K562 (cell line): ENCODE measurements around the gene PLPPR1. TPM values are rescaled to one million over a fixed set of nuclear protein-coding genes. Genes with fewer than 3 reads are reported as not detected.

Experiments used
- ATAC-seq: fragments of 200-7000 bp; cut with Tn5 transposase; 3 replicates; pipeline ENCODE4 v1.9.1; 2020; ENCODE audit warnings: moderate library complexity
- BruUV-seq: library from RNA; stranded (reverse); fragments of 400-500 nt; replicated peaks from 2 replicates; lab custom pipeline; 2021; lab: Mats Ljungman, UMichigan
- CTCF ChIA-PET: fragments of 300-600 bp; formaldehyde crosslinking; extraction: SDS; loops from one replicate; lab custom pipeline; 2021; ENCODE audit warnings: low intra/inter-chr PET ratio; lab: Yijun Ruan, JAX
- POLR2A ChIA-PET: fragments of 300-600, 350-650 bp; sonication (Branson Sonifier 250); formaldehyde crosslinking; extraction: SDS; loops from one replicate; lab custom pipeline; 2021; ENCODE audit warnings: antibody characterized with exemption, inconsistent platforms; lab: Yijun Ruan, JAX
- DNase-seq, 4 experiments: peaks; one replicate each; pipeline versions ENCODE4 v3.0.0 to v3.0.0-alpha.2; 2011 to 2018; ENCODE audit warnings: low spot score in 3 of 4, mixed read lengths in 3 of 4; ENCODE audit errors: extremely low read depth in 1 of 4
- FAIRE-seq: peaks from 2 replicates; lab custom pipeline; 2011; peaks lifted over from hg19 to GRCh38; lab: Jason Lieb, UNC
- H2AFZ ChIP-seq: 2 replicates; pipeline ENCODE4 v1.6.0; 2011; ENCODE audit warnings: low read depth, low read length, control low read depth, inconsistent platforms
- H3K27ac ChIP-seq: fragments of 200-600 bp; 3 replicates; pipeline ENCODE4 v1.8.0; 2011; ENCODE audit warnings: low read depth, mild to moderate bottlenecking, control low read depth, inconsistent platforms, low read length, moderate library complexity, mixed read lengths; ENCODE audit errors: extremely low read depth
- H3K27me3 ChIP-seq, 2 experiments: fragments of 300-600 bp in 1 of 2; 2 replicates in 1 of 2; 3 replicates in 1 of 2; pipeline versions ENCODE4 v1.6.0 to v1.8.0; 2011; ENCODE audit warnings: inconsistent platforms in 2 of 2, low read length in 2 of 2, mild to moderate bottlenecking in 1 of 2, mixed read lengths in 1 of 2, moderate library complexity in 1 of 2; ENCODE audit not compliant: control insufficient read depth in 2 of 2, insufficient read depth in 2 of 2
- H3K36me3 ChIP-seq: fragments of 300-600 bp; 3 replicates; pipeline ENCODE4 v1.8.0; 2011; ENCODE audit warnings: mild to moderate bottlenecking, low read length, inconsistent platforms; ENCODE audit not compliant: control insufficient read depth, insufficient read depth
- H3K4me1 ChIP-seq, 2 experiments: fragments of 200-600 bp in 1 of 2; replicated peaks in 1 of 2; 2 replicates in 1 of 2; 3 replicates in 1 of 2; pipeline versions ENCODE4 v1.5.1 to v1.8.0; 2011; ENCODE audit warnings: inconsistent platforms in 2 of 2, low read length in 2 of 2, mild to moderate bottlenecking in 1 of 2, mixed read lengths in 1 of 2, moderate library complexity in 1 of 2; ENCODE audit not compliant: control insufficient read depth in 2 of 2, insufficient read depth in 2 of 2
- H3K4me2 ChIP-seq: 2 replicates; pipeline ENCODE4 v1.6.1; 2011; ENCODE audit warnings: low read length, control low read depth, inconsistent platforms, mixed read lengths; ENCODE audit not compliant: insufficient read depth
- H3K4me3 ChIP-seq: fragments of 200-600 bp; sonication (generic), shearing (Covaris generic); 2 replicates; pipeline ENCODE4 v1.5.1; 2016; ENCODE audit warnings: control low read depth, inconsistent platforms
- H3K79me2 ChIP-seq: fragments of 200-600 bp; 3 replicates; pipeline ENCODE4 v1.8.0; 2011; ENCODE audit warnings: low read length, inconsistent platforms; ENCODE audit not compliant: control insufficient read depth, insufficient read depth
- H3K9ac ChIP-seq, 2 experiments: 2 replicates each; pipeline versions ENCODE4 v1.6.0 to v1.6.1; 2011; ENCODE audit warnings: low read depth in 2 of 2, low read length in 2 of 2, control low read depth in 1 of 2, inconsistent platforms in 1 of 2, mild to moderate bottlenecking in 1 of 2, mixed read lengths in 1 of 2; ENCODE audit not compliant: insufficient read depth in 1 of 2
- H3K9me1 ChIP-seq: one replicate; pipeline ENCODE4 v1.6.0; 2011; ENCODE audit warnings: inconsistent platforms, mild to moderate bottlenecking, low read length, moderate library complexity; ENCODE audit not compliant: control insufficient read depth, insufficient read depth
- H3K9me3 ChIP-seq: replicated peaks from 2 replicates; pipeline ENCODE4 v1.5.1; 2011; ENCODE audit warnings: low read depth, low read length, inconsistent platforms; ENCODE audit not compliant: control insufficient read depth, insufficient read depth
- H4K20me1 ChIP-seq: replicated peaks from 2 replicates; pipeline ENCODE4 v1.6.1; 2011; ENCODE audit warnings: low read length, inconsistent platforms, mixed read lengths; ENCODE audit not compliant: control insufficient read depth, insufficient read depth
- BRD4 ChIP-seq: fragments of 200-600 bp; sonication (generic); IDR thresholded peaks from 2 replicates; pipeline ENCODE4 v1.6.1; 2017; ENCODE audit warnings: inconsistent platforms
- CBX3 ChIP-seq, 2 experiments: IDR thresholded peaks; 1 replicate in 1 of 2; 2 replicates in 1 of 2; pipeline ENCODE4 v1.6.1; 2012; ENCODE audit warnings: inconsistent platforms in 2 of 2, low read length in 2 of 2, borderline replicate concordance in 1 of 2, control low read depth in 1 of 2
- CXXC5 ChIP-seq: fragments of 250-450 bp; sonication (Bioruptor Pico); IDR thresholded peaks from 2 replicates; pipeline ENCODE4 v1.8.0; 2022; ENCODE audit warnings: inconsistent platforms, mild to moderate bottlenecking, moderate library complexity
- DPF2 ChIP-seq: fragments of 450-650 bp; IDR thresholded peaks from 2 replicates; pipeline ENCODE4 v1.6.1; 2016
- FOXA1 ChIP-seq: fragments of 450-650 bp; IDR thresholded peaks from 2 replicates; pipeline ENCODE4 v1.6.1; 2016; ENCODE audit warnings: mild to moderate bottlenecking, borderline replicate concordance
- FOXM1 ChIP-seq, 2 experiments: fragments of 450-650 bp in 1 of 2; sonication (generic) in 1 of 2; formaldehyde crosslinking in 1 of 2; IDR thresholded peaks; 2 replicates each; pipeline versions ENCODE4 v1.6.1 to v1.9.0; 2017 to 2022; ENCODE audit warnings: low read depth in 2 of 2, mild to moderate bottlenecking in 2 of 2, missing genetic modification reagents in 1 of 2, moderate library complexity in 1 of 2
- GATA2 ChIP-seq: sonication (generic); formaldehyde crosslinking; IDR thresholded peaks from 2 replicates; pipeline ENCODE4 v1.4.0; 2020; ENCODE audit warnings: mild to moderate bottlenecking, missing genetic modification reagents
- HDAC8 ChIP-seq: fragments of 450-650 bp; IDR thresholded peaks from 2 replicates; pipeline ENCODE4 v1.6.1; 2016; ENCODE audit warnings: mild to moderate bottlenecking, missing genetic modification characterization, moderate library complexity, missing compliant biosample characterization
- L3MBTL2 ChIP-seq: fragments of 450-650 bp; IDR thresholded peaks from 2 replicates; pipeline ENCODE4 v1.6.1; 2016; ENCODE audit warnings: mild to moderate bottlenecking, moderate library complexity
- NUFIP1 ChIP-seq: fragments of 450-650 bp; IDR thresholded peaks from 2 replicates; pipeline ENCODE4 v1.6.1; 2018; ENCODE audit not compliant: partially characterized antibody
- PHB2 ChIP-seq: fragments of 450-650 bp; IDR thresholded peaks from 2 replicates; pipeline ENCODE4 v1.6.1; 2017; ENCODE audit warnings: low read depth
- SIX5 ChIP-seq, 2 experiments: IDR thresholded peaks; 2 replicates each; pipeline ENCODE4 v1.6.1; 2011; ENCODE audit warnings: low read length in 2 of 2, borderline replicate concordance in 1 of 2, low read depth in 1 of 2, mild to moderate bottlenecking in 1 of 2, moderate library complexity in 1 of 2; ENCODE audit not compliant: insufficient read depth in 1 of 2
- ZBED1 ChIP-seq: IDR thresholded peaks from 2 replicates; pipeline ENCODE4 v1.6.1; 2014
- ZFPM2 ChIP-seq: fragments of 250-450 bp; sonication (Bioruptor Pico); IDR thresholded peaks from 2 replicates; pipeline ENCODE4 v1.5.1; 2022; ENCODE audit warnings: mild to moderate bottlenecking
- ZNF695 ChIP-seq: fragments of 450-650 bp; formaldehyde crosslinking; IDR thresholded peaks from 2 replicates; pipeline ENCODE4 v1.4.0; 2020; ENCODE audit warnings: mild to moderate bottlenecking, moderate library complexity
- ZNF766 ChIP-seq: fragments of 200-800 bp; sonication (Bioruptor generic); conservative IDR thresholded peaks from 2 replicates; pipeline ENCODE4 v1.6.1; 2016; ENCODE audit warnings: missing genetic modification characterization, missing compliant biosample characterization
- WGBS: fragments of 100-300 bp; shearing (Covaris generic); methylation state at CpG from one replicate; pipeline ENCODE4 v1.1.6; 2016; ENCODE audit warnings: low coverage, mixed read lengths; ENCODE audit not compliant: insufficient coverage; ENCODE audit errors: missing lambda C conversion rate; 5-methylcytosine and 5-hydroxymethylcytosine counted together
- in situ Hi-C: fragments of 300-500 bp; cut with MboI; formaldehyde crosslinking; loops from 4 replicates; pipeline ENCODE4 v1.15.0; 2018; ENCODE audit warnings: inconsistent platforms, mixed read lengths
- intact Hi-C: fragments of 100-400 bp; cut with micrococcal nuclease; formaldehyde crosslinking; loops from 2 replicates; pipeline ENCODE4 v1.14.2; 2022
- polyA plus RNA-seq, 8 experiments: library from polyadenylated mRNA; depleted of rRNA in 4 of 8; stranded (reverse) in 5 of 8; unstranded in 3 of 8; fragments of >200 nt; fragmentation: Nextera tagmentation in 2 of 8; fragmentation: Illumina TruSeq in 1 of 8; extraction: Ambion mirVana in 2 of 8; extraction: Trizol in 1 of 8; gene quantifications; 2 replicates each; pipeline versions ENCODE4 v1.2.1 to v1.2.3, GENCODE V29; 2011 to 2014; ENCODE audit warnings: inconsistent platforms in 1 of 8, missing spikeins in 1 of 8
- total RNA-seq, 7 experiments: library from RNA; depleted of rRNA in 6 of 7; stranded (reverse); fragments of >200 nt in 6 of 7; fragmentation: Illumina TruSeq in 2 of 7; extraction: Trizol in 2 of 7; gene quantifications; 2 replicates each; pipeline versions ENCODE4 v1.2.1 to v1.2.3, GENCODE V29; 2011 to 2021; ENCODE audit warnings: low replicate concordance in 1 of 7
- TF ChIP-seq, protein P1 (sequence below): fragments of 450-650 bp; IDR thresholded peaks from 2 replicates; pipeline ENCODE4 v1.6.1; 2016; ENCODE audit warnings: mild to moderate bottlenecking
- TF ChIP-seq, protein P2 (sequence below): fragments of 450-650 bp; formaldehyde crosslinking; IDR thresholded peaks from 2 replicates; pipeline ENCODE4 v1.4.0; 2020; ENCODE audit warnings: mild to moderate bottlenecking, moderate library complexity

PLPPR1 gene
- total and polyA plus RNA-seq, 9 of the 15 experiments (the other 6 are each of a cell fraction or from before 2014, with no cell fraction given), result not detected

DNA sequence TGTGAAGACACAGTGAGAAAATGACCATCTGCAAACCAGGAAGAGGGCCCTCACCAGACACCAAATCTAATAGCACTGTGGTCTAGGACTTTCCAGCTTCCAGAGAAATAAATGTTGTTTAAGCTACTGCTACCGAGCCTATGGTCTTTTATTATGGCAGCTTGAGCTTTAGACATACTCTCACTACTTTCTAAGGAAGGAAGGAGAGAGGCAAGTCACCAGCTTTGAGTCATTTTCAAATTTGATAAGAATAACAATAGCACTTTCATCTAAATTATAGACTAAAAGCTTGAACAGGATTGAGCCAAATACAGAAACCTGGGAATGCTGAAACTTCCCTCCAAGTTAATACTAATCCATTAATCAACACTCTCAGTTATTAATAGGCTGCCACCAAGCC, 64.4 kb downstream of the PLPPR1 start:
- no peak for FAIRE-seq

DNA sequence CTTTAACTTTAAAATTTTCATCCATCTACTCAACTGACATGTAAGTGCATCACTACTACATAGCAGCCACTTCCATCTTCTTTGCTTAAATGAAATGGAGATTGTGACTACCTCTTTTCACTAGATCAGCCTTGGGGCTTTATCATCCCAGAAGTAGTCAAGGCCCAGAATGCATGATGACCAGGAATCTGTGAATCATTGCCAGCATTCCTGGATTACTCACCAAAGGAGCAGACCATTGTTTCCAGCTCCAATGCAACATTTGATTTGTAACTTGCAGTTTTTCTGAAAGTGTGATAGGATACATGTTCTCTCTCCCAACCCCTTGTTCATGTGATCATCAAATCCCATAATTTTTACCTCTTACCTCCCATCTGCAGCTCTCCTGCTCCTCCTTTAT, 65.1 kb downstream of the PLPPR1 start:
- ChIA-PET POLR2A (no interaction called here), CTCF (no interaction called here)
- no peak for FAIRE-seq
- intact Hi-C loops, result no loop called here
- no TSS peak for BruUV-seq
- Histone ChIP-seq H3K4me1 (no peaks in the 10 kb centered on the region), H3K27ac (no peak overlapping the region), H3K9me3 (peaks cover 2% of the 10 kb centered on the region; the same call in 1 of the 2 replicates), H3K9ac (no peak overlapping the region), H3K79me2 (no peaks in the 10 kb centered on the region), H2AFZ (no peak overlapping the region), H3K4me3 (no peak overlapping the region), H3K9me1 (no peaks in the 10 kb centered on the region), H3K4me2 (no peak overlapping the region), H3K27me3 (no peaks in the 10 kb centered on the region), H4K20me1 (no peaks in the 10 kb centered on the region), H3K36me3 (no peaks in the 10 kb centered on the region)
- ATAC-seq, result no peak
- in situ Hi-C loops, result no loop called here
- DNase-seq, result no peak
- TF ChIP-seq CXXC5 (CRISPR knock-in tag) (no peak), FOXM1 (IDR thresholded peaks at IDR 0.05; ENCODE audit: low read depth) (no peak), FOXM1 (CRISPR knock-in tag; IDR thresholded peaks at IDR 0.05; ENCODE audit: low read depth) (no peak), GATA2 (no peak), BRD4 (no peak), SIX5 (IDR thresholded peaks at IDR 0.05; ENCODE audit: borderline replicate concordance in 1 of 2, insufficient read depth in 1 of 2, low read depth in 1 of 2, low read length in 2 of 2) (no peak), HDAC8 (no peak), FOXA1 (no peak), NUFIP1 (no peak)
- TF ChIP-seq, protein P1, sequence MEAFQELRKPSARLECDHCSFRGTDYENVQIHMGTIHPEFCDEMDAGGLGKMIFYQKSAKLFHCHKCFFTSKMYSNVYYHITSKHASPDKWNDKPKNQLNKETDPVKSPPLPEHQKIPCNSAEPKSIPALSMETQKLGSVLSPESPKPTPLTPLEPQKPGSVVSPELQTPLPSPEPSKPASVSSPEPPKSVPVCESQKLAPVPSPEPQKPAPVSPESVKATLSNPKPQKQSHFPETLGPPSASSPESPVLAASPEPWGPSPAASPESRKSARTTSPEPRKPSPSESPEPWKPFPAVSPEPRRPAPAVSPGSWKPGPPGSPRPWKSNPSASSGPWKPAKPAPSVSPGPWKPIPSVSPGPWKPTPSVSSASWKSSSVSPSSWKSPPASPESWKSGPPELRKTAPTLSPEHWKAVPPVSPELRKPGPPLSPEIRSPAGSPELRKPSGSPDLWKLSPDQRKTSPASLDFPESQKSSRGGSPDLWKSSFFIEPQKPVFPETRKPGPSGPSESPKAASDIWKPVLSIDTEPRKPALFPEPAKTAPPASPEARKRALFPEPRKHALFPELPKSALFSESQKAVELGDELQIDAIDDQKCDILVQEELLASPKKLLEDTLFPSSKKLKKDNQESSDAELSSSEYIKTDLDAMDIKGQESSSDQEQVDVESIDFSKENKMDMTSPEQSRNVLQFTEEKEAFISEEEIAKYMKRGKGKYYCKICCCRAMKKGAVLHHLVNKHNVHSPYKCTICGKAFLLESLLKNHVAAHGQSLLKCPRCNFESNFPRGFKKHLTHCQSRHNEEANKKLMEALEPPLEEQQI, result no peak

More for the DNA sequence above, 64.4 kb downstream of the PLPPR1 start:
- ChIA-PET POLR2A (no interaction called here), CTCF (no interaction called here)
- peaks cover 2% of the 10 kb centered on the region; the same call in 1 of the 2 replicates for H3K9me3 ChIP-seq
- no peak overlapping the region for H3K27ac ChIP-seq
- H3K9me1 ChIP-seq, result no peaks in the 10 kb centered on the region
- no peak overlapping the region for H3K4me3 ChIP-seq
- H3K36me3 ChIP-seq, result no peaks in the 10 kb centered on the region
- TF ChIP-seq ZNF766 (CRISPR knock-in tag), result no peak
- no peak for TF ChIP-seq DPF2
- TF ChIP-seq, protein P2, sequence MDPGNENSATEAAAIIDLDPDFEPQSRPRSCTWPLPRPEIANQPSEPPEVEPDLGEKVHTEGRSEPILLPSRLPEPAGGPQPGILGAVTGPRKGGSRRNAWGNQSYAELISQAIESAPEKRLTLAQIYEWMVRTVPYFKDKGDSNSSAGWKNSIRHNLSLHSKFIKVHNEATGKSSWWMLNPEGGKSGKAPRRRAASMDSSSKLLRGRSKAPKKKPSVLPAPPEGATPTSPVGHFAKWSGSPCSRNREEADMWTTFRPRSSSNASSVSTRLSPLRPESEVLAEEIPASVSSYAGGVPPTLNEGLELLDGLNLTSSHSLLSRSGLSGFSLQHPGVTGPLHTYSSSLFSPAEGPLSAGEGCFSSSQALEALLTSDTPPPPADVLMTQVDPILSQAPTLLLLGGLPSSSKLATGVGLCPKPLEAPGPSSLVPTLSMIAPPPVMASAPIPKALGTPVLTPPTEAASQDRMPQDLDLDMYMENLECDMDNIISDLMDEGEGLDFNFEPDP, result no peak
- no peak for TF ChIP-seq L3MBTL2
- no peak for TF ChIP-seq CBX3 (IDR thresholded peaks at IDR 0.05; ENCODE audit: borderline replicate concordance in 1 of 2, low read length in 2 of 2)
- no peak for TF ChIP-seq ZNF695
- no peak for TF ChIP-seq ZBED1
- TF ChIP-seq ZFPM2 (CRISPR knock-in tag), result no peak
- TF ChIP-seq PHB2, result no peak
- WGBS, result 0% methylated on average over 1 of the region's 1 CpG
- in situ Hi-C loops, result no loop called here
- no peak for ATAC-seq
- H4K20me1 ChIP-seq, result no peaks in the 10 kb centered on the region
- H3K4me1 ChIP-seq, result no peaks in the 10 kb centered on the region
- no TSS peak for BruUV-seq
- no peak for DNase-seq
- no peak overlapping the region for H2AFZ ChIP-seq
- H3K27me3 ChIP-seq, result no peaks in the 10 kb centered on the region
- intact Hi-C loops, result no loop called here
- no peak overlapping the region for H3K4me2 ChIP-seq
- no peaks in the 10 kb centered on the region for H3K79me2 ChIP-seq
- H3K9ac ChIP-seq, result no peak overlapping the region
